Ishikawa (cell line): ENCODE data around the gene FTH1.

Experiments used
- CEBPB ChIP-seq: IDR thresholded peaks from 2 replicates; pipeline ENCODE4 v1.6.1; 2012
- CREB1 ChIP-seq: IDR thresholded peaks from 2 replicates; pipeline ENCODE4 v1.6.1; 2012; ENCODE audit warnings: low read depth
- EGR1 ChIP-seq: IDR thresholded peaks from 2 replicates; pipeline ENCODE4 v1.6.1; 2012
- EP300 ChIP-seq: IDR thresholded peaks from 2 replicates; pipeline ENCODE4 v1.6.1; 2012; ENCODE audit warnings: borderline replicate concordance
- FOXM1 ChIP-seq: IDR thresholded peaks from 2 replicates; pipeline ENCODE4 v1.6.1; 2012; ENCODE audit warnings: low read depth, borderline replicate concordance
- NFIC ChIP-seq: IDR thresholded peaks from 2 replicates; pipeline ENCODE4 v1.6.1; 2012
- RAD21 ChIP-seq: IDR thresholded peaks from 2 replicates; pipeline ENCODE4 v1.6.1; 2012; ENCODE audit warnings: low read depth
- TAF1 ChIP-seq: IDR thresholded peaks from 2 replicates; pipeline ENCODE4 v1.6.1; 2012; ENCODE audit warnings: low read depth, mild to moderate bottlenecking
- TCF12 ChIP-seq: IDR thresholded peaks from 2 replicates; pipeline ENCODE4 v1.6.1; 2012; ENCODE audit warnings: low read depth
- TEAD4 ChIP-seq: IDR thresholded peaks from 2 replicates; pipeline ENCODE4 v1.6.1; 2012
- YY1 ChIP-seq: IDR thresholded peaks from 2 replicates; pipeline ENCODE4 v1.6.1; 2012; ENCODE audit warnings: low read depth
- ZBTB7A ChIP-seq: IDR thresholded peaks from 2 replicates; pipeline ENCODE4 v1.6.1; 2012; ENCODE audit warnings: low read depth
- TF ChIP-seq, protein P1 (sequence below): IDR thresholded peaks from 2 replicates; pipeline ENCODE4 v1.6.1; 2012
- TF ChIP-seq, protein P2 (sequence below): IDR thresholded peaks from 2 replicates; pipeline ENCODE4 v1.6.1; 2012
- TF ChIP-seq, protein P3 (sequence below): IDR thresholded peaks from 2 replicates; pipeline ENCODE4 v1.6.1; 2012; ENCODE audit warnings: low read depth, mild to moderate bottlenecking

The FTH1 gene

DNA sequence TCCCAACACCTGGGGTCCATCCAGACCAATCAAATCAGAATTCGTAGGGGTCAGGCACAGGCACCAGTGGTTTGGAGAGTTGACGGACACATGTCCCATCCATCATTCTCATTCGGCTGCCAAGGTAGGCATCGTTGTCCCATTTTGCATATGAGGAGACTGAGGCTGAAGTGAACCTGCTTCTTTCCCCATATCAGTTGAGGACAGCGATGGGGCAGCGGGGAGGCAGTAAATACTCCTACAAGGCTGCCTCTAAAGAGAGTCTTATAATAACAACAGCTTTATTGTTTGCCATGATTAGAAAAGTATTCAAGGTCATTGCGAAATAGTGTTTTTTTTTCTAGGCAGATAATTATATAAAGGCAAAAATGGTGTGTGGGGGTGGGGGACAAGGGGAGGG lies 18.9 kb downstream of the FTH1 start:
- TF ChIP-seq CEBPB (peak; percentile 46; the same call in 1 of the 2 replicates), CREB1 (no peak), RAD21 (no peak), TAF1 (no peak), ZBTB7A (no peak), FOXM1 (no peak)
- TF ChIP-seq, protein P1, sequence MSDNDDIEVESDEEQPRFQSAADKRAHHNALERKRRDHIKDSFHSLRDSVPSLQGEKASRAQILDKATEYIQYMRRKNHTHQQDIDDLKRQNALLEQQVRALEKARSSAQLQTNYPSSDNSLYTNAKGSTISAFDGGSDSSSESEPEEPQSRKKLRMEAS, result no peak

DNA sequence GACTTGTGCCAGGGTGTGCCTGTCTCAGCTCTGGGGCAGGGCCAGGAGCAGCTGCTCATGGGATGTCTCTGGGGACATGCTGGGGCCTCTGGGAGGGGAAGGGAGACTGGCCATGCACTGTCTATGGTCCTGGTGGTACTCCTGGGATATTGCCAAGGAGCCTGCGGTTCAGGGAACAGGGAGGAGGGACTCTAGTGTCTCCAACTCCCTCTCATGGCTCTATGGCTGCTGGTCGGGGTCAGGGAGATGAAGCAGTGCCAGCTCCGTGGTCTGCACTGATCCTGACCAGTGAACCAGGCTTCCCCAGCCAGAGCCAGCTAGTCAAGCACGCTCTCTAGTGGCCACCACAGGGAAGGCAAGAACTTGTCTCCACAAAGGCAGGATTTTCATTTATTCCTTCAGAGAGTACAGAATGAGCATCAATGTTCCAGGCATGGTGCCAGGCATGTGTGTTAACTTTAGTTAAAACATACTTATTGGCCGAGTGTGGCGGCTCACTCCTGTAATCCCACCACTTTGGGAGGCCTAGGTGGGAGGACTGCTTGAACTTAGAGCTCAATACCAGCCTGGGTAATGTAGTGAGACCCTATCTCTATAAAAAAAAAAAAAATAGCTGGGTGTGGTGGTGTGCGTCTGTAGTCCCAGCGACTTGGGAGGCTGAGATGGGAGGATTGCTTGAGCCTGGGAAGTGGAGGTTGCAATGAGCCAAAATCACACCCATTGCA lies 19.8 kb downstream of the FTH1 start:
- TF ChIP-seq TCF12, result no peak
- peak; percentile 98 for TF ChIP-seq RAD21

DNA sequence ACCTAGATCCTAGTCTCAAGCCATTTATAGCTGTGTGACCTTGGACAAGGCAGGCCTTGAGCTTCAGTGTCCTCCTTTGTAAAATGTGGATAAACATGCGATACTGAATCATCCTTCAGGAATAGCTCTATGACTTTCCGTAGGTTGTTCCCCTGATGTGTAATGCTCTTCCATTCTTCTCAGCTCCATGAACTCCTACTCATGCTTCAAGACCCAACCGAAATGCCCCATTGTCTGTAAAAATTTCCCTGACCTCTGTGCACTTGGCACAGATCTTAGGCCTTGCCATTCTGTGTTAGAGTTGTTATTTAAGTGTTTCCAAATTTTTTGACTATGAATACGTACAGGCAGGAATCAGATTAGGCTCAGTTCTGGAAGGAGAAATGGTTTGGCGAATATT lies 20.5 kb downstream of the FTH1 start:
- TF ChIP-seq TEAD4 (no peak), CEBPB (no peak), CREB1 (no peak), EP300 (no peak)
- TF ChIP-seq, protein P1, result no peak
- TF ChIP-seq, protein P2, sequence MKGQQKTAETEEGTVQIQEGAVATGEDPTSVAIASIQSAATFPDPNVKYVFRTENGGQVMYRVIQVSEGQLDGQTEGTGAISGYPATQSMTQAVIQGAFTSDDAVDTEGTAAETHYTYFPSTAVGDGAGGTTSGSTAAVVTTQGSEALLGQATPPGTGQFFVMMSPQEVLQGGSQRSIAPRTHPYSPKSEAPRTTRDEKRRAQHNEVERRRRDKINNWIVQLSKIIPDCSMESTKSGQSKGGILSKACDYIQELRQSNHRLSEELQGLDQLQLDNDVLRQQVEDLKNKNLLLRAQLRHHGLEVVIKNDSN, result no peak

DNA sequence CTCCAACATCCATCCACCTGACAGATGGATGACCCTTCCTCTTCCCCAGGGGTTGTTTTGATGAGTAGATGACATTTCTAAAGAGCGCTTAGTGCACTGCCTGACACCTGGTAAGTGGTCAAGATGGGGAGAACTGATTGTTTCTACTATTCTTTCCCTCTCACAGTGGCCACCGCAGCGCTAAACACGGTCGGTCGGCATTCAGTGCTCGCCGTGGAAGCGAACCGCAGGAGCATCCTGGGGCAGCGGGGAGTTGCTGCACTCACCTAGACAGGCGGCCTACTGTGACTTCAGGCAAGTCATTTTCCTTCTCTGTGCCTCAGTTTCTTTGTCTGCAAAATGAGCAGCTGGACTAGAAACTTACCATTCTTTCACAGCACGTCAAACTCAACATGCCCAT lies 22.2 kb downstream of the FTH1 start:
- TF ChIP-seq YY1 (no peak), ZBTB7A (no peak), CREB1 (no peak), FOXM1 (no peak), TCF12 (no peak), CEBPB (no peak), EP300 (no peak), EGR1 (no peak), TAF1 (no peak), RAD21 (no peak), TEAD4 (no peak), NFIC (no peak)
- TF ChIP-seq, protein P2, result no peak
- TF ChIP-seq, protein P3, sequence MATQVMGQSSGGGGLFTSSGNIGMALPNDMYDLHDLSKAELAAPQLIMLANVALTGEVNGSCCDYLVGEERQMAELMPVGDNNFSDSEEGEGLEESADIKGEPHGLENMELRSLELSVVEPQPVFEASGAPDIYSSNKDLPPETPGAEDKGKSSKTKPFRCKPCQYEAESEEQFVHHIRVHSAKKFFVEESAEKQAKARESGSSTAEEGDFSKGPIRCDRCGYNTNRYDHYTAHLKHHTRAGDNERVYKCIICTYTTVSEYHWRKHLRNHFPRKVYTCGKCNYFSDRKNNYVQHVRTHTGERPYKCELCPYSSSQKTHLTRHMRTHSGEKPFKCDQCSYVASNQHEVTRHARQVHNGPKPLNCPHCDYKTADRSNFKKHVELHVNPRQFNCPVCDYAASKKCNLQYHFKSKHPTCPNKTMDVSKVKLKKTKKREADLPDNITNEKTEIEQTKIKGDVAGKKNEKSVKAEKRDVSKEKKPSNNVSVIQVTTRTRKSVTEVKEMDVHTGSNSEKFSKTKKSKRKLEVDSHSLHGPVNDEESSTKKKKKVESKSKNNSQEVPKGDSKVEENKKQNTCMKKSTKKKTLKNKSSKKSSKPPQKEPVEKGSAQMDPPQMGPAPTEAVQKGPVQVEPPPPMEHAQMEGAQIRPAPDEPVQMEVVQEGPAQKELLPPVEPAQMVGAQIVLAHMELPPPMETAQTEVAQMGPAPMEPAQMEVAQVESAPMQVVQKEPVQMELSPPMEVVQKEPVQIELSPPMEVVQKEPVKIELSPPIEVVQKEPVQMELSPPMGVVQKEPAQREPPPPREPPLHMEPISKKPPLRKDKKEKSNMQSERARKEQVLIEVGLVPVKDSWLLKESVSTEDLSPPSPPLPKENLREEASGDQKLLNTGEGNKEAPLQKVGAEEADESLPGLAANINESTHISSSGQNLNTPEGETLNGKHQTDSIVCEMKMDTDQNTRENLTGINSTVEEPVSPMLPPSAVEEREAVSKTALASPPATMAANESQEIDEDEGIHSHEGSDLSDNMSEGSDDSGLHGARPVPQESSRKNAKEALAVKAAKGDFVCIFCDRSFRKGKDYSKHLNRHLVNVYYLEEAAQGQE, result no peak
- TF ChIP-seq, protein P1, result no peak

DNA sequence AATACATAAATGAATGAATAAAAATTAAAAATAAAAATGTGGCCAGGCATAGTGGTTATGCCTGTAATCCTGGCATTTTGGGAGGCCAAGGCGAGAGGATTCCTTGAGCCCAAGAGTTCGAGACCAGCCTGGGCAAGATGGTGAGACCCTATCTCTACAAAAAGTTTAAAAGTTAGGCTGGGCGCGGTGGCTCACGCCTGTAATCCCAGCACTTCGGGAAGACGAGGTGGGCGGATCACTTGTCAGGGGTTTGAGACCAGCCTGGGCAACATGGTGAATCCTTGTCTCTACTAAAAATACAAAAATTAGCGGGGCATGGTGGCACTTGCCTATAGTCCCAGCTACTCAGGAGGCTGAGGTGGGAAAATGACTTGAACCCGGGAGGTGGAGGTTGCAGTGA lies 27.0 kb downstream of the FTH1 start:
- TF ChIP-seq FOXM1 (no peak), TCF12 (no peak), CEBPB (no peak), TAF1 (no peak), ZBTB7A (no peak), CREB1 (no peak), YY1 (no peak), NFIC (no peak), EGR1 (no peak), TEAD4 (no peak), RAD21 (no peak), EP300 (no peak)
- TF ChIP-seq, protein P3, result no peak
- TF ChIP-seq, protein P1, result no peak
- TF ChIP-seq, protein P2, result no peak

DNA sequence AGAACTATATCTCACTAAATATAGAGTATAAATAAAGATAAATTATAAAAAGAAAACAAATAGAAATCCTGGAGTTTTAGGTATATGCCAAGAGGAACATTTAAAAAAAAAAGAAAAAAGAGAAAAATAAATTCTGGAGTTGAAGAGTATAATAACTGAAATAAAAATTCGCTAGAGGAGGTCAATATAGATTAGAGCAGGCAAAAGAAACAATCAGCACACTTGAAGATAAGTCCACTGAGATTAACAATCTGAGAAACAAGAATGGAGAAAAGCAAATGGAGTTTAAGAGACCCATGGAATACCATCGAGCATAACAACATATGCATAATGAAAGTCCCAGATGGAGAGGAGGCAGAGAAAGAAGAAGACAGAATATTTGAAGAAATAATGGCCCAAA lies 31.6 kb downstream of the FTH1 start:
- TF ChIP-seq, protein P3, result no peak
- TF ChIP-seq, protein P1, result no peak
- no peak for TF ChIP-seq TCF12
- TF ChIP-seq, protein P2, result no peak
- TF ChIP-seq CREB1, result no peak
- TF ChIP-seq CEBPB, result no peak
- no peak for TF ChIP-seq TAF1
- no peak for TF ChIP-seq TEAD4
- TF ChIP-seq YY1, result no peak
- TF ChIP-seq RAD21, result no peak
- TF ChIP-seq NFIC, result no peak
- no peak for TF ChIP-seq FOXM1
- TF ChIP-seq ZBTB7A, result no peak
- TF ChIP-seq EP300, result no peak
- TF ChIP-seq EGR1, result no peak
